Activated CD8-positive, alpha-beta memory T cell treated with anti-CD3 and anti-CD28 coated beads, Interleukin-2, amount 50 U/mL, for 48 hours (primary cell): ENCODE data around the gene MAP2K5.

Experiments
- DNase-seq: peaks from one replicate; pipeline ENCODE4 v3.0.0-alpha.2; 2020

The MAP2K5 gene

DNA sequence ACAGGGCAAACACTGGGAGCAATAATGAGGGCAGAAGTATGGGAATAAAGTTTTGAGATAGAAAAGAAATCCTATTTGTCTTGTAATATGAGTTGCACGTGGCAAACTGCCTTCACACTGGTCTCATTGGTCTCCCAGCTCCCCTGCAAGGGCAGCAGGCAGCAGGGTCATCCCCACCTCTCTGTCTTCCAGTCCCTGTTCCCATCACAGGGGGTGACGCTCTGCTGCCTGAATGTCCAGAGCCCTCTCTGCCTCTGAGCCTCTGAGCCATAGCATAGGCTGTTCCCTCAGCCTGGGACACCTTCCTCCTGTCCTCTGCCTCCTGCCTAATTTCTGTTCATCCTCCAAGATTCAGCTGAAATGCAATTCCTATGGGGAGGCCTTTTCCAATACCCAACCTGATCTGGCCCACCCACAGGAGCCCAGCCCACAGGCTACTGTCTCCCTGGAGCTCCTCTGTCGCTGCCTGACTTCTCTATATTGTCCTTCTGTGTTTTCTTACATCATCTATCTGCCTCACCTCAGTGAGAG lies 270.7 kb downstream of the MAP2K5 start:
- DNase-seq, result peak; percentile 26

DNA sequence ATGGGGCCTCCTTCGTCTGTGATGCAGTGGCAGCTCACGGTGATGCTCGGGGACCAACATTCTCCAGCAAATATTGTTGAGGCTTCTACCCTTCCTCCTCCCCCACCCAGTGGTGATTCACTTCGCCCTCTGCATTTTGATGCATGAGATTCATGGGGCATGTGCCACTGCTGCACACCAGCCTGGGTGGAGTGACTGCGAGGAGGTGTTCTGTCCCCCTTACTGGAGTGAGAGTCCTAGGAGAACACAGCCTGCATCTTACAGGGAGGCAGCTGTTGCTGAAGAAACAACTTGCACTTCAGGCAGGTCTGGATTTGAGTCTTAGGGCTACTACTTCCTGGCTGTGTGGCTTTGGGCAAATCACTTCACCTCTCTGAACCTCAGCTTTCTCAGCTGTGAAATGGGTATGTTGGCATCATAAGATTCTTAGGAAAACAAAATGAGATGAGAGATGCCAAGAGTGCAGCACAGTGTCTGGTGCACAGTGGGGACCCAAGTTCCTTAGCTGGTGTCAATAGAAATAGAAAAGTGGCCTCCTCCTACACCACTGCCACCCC lies 272.6 kb downstream of the MAP2K5 start:
- DNase-seq, result no peak

DNA sequence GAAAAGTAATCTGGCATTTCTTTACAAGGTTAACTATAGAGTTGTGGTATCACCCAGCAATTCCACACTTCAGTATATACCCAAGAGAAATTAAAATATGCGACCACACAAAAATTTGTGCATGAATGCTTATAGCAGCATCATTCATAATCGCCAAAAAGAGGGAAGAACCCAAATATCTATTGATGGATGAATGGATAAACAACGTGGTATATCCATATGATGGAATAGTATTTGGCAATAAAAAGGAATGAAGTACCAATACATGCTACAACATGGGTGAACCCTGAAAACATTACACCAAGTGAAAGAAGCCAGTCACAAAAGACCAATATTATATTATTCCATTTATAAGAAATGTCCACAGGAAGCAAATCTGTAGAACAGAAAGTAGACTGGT lies 274.2 kb downstream of the MAP2K5 start:
- no peak for DNase-seq

DNA sequence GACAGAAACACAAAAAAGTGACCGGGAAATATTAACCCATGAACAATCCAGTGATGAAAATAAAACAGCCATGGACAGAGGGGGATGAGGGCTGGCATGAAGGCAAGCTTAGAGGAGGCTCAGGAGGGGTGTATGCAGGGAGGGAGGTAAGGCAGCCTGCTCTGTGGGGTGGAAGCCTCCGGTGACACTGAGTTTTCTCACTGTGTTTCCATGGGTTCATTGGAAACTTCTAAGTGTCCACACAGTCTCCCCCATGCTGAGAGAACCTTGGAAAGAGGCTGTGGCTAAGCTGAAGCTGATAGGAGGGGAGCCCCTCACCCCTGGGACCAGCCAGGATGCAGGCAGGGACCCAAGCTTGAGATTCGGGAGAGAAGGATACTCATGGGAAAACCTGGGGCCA lies 276.0 kb downstream of the MAP2K5 start:
- no peak for DNase-seq

DNA sequence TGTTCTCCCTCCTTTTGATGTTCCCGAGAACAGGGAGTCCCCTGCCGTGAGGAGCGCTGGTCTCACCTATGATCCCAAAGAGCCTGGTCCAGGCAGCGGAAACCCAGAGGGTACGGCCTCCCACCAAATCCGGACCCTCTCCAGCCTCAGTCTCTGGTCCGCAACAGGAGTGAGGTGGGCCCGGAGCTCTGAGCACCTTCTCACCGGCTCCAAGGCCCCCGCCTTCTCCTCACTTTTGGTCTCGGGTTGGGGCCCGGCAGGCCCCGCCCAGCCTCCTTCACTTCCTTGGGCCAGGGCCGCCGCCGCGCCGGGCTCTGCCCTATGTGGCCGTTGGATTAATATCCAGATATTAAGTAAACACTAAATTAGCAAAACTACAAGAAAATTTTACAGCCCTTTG lies 277.1 kb downstream of the MAP2K5 start:
- DNase-seq, result no peak

DNA sequence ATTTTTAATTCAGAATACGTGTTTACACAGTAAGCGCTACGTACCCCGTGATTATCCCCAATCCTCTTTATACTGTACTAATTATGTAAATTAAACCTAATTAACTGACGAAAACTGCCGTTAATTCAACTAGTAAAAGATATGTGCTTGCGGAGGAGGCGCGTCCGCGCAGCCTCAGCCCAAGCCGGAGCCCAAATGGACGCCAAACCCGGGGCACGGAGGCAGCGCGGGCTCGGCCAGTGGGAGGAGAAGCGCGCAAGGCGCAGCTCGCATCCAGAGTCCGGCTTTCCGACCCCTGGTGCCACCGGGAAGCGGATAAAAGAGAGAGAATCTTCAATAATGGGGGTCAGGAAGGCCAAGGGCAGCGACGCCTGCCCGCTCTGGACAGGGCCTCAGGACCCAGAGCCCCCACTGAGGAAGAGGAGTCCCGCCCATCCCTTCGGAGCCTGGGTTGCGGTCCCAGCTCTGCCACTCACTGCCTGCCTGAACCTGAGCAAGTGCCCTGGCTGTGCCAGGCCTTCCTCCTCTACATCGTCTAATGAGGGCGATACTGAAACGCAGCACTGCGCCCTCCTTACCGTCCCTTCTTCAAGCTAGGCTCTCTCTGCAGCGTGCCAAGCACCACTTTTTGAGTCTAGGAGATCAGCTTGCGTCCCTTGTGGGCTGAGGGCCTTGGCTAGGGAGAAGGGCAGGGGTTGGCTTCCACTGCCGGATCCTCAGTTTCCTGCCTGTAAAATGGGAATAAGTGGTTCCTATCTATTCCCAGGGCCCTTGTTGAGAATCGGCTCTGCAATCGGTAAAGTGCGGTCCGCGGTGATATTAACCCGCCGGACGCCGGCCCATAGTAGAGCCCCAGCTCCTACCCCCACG lies 277.9 kb downstream of the MAP2K5 start:
- no peak for DNase-seq

DNA sequence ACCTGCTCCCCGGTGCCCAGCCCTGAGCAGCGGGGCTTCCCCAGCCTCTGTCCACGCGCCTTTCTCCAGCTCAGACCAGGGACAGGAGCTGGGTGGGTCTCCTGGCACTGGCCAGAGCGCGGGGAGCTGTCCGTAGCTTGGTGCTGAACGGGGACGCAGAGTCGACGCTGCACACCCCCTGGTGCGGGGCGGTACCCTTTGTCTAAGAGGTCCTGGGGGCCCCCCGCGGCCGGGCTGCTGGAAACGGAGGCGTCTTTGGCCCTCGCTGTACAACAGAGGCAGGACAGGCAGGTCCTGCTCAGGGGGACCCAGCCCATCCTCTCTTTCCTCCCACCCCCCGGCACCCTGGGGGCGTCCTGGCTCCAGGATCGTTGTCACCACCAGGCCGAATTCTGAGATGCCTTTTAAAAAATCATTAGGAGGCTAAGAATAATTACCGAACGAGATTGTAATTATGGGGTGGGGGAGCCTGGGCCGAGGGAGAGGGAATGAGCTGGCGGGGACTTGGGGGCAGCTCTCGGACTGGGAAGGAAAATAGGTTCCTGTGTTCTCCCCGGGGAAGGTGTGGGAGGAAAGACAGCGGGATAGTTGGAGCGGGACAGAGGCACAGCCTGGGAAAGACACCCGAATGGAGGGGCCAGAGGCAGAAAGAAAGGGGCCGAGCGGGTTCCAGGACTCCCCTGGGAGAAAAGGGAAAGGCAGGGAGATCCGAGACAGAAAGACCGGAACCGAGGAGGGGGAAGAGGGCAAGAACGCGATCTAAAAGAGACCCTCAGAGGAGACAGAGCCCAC lies 278.7 kb downstream of the MAP2K5 start:
- no peak for DNase-seq

DNA sequence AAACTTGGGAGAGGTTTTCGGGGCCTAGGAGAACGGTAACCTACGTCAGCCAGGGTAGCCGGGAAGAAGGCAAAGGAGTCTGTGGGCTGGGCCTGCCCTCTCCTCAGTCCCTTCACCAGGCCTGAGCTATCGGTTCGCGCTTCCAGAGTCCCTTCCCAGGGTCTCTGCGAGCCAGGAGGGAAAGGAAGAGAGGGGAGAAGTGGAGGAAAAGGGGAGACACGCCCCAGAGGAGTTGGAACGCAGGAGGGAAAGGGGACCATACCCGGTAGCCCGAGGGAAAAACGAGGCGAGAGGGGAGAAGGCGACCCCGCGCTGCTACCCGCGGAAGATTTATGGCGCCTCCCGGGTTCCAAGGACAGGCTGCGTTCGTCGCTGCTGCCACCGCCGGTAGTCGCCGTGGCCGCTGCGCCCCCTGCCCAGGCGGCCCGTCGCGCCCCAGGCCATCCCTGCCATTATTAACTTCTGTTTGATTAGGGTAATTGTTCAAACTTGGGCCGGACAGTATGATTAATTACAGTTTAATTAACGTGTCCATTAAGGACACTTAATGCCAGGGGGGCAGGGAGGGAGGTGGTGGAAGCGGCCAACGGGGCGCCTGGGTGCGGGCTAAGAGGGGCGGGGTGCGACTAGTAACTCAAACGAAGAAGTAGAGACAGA lies 279.4 kb downstream of the MAP2K5 start:
- no peak for DNase-seq

DNA sequence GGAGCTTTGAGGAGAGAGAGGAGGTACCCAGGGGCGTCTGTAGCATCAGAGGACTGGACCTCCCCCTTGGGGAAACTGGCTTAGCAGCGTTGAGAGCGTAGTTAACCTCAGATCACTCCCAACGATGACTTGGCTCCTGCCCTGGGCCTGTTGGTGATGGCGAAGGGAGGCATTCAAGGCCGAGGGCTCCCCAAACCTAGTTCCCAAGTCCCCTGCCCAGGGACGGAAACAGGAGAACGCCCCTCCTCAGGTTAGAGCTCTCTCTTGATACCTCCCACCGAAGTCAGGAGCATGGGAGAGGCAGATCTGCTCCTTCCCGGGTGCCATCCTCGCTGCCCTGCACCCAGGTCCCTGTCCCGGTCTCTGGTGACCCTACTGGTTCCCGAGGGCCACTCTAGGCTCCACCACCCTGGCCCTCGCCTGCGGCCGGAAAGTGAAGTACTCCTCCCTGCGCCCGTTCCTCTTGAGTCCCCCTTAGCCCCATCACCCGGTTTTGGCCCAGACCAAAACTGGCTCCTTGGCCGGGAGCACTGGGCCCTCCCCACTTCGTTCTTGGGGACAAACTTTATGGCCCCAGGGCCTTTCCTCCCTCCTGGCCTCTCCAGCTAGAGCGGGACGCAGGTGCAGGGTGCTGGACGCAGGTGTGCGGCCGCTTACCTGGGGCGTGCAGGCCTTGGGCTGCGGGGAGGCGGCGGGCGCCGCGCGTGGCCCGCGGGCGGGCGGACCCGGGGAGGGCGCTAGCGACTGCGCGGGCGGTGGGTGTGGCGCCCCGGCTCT lies 280.2 kb downstream of the MAP2K5 start:
- DNase-seq, result no peak

DNA sequence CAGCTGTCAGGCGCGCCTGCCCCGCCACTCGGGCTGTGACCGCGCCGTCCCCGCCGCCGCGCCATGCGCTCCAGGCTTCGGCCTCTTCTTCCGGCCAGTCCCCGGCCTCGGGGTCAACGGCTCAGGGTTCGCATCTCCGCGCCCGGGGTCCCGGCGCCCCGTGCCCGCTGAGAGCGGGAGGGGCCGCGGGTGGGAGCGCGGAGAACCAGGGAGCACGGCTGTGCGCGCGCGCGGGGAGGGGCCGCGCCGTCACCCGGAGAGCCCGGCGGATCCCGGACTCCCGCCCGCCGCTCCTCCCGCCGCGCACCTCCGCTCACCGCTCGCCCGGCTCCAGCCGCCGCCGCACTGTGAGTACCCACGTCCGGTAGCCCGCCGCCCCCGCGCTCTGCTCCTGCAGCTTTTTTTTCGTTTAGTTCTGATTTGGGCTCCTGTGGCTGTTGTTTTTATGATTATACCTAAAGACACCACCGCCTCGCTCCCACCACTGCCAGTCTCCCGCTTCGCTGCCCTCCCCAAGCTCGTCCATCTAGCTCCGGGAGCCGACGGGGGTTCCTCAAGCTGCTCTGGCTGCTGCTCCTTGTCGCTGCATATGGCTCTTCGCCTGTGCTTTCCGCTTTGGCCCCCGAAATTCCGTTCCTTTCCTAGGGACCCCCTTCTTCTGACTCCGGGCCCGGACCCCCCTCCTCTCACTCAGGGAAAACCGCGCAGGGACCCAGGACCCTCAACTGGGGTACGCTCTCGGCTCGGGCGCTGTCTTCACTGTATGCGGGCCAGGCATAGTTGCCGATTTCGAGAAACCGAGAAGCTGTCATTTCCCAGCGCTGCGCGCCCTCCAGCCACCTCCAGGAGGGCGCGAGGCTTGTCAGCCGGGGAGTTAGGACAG lies 281.1 kb downstream of the MAP2K5 start:
- DNase-seq, result no peak

DNA sequence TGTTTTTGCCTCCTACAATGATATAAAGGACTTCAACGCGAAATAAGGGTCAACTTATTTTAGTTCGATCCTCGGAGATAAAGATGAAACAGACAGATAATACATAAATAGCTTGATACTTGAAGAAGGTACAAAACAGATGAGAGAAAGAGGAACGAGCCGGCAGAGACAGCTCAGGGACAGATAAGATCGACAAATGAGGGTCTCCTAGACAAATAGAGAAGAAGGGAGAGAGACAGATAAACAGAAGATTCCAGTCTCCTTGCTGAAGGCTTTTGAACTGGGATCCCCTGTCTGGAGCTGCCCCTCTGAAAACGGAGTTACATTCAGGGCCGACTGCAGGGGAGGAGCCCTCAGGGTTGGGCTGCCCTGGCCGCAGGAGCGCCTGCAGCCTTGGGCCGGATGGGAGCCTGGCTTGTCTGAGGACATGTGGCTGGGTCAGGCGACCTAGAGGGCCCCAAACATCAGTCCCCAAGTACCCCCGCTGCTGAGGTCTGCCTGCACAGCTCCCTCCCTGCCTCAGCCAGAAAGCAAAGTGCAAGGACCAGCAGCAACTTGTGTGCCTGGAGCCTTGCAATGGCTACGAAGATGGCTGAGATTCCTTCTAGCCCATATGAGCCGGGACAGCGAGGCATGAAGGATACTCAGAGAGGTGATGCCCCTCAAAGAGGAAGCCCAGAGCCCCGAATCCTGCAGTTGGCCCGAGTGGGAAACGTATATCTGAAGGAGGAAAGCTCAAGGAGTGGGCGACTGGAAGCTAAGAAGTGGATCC lies 281.9 kb downstream of the MAP2K5 start:
- no peak for DNase-seq

DNA sequence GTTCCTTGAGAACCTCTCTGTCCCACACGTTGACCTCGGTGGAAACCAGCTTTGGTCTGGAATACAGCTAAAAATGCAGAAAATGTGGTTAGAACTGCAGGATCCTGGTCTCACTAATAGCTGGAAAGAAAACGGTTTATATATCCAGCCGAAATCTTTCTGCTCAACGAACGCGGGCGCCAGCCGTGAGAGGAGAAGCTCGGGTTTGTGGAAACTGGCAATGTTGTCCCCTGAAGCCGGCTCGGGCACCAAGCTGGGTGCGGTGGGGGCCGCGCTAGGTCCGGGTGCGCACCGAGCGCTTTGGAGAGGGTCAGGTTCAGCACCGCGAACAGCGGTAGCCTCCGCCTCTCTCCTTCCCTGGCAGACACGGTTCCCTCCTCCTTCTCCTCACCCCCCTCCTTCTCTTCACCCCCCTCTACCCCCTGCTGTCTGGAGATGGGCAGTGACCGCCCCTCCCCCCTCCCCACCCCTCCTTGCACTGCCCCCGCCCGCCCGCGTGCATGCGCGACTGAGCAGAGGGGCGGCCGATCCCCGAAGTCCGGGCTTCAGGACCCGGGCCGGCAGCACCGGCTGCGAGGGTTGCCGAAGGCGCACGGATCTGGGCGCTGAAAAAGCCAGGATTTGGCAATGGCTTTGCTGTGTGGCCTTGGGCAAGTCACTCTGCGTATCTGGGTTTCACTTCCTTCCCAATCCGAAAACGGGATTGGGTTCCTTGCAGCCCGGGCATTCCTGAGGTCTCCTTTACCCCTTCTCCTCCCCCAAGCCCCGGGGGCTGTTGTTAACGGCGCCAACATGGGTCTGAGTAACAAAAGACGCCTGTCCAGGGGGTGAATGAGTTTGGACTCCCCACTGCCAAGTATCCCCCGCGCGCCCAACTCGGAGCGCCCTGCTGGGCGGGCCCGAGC lies 282.7 kb downstream of the MAP2K5 start, which contains the start of gene SKOR1:
SKOR1 (plus strand) TSS at position 534 of the 905 bp plus-strand sequence; CDS start at position 628, 94 bp downstream.
- no peak for DNase-seq

DNA sequence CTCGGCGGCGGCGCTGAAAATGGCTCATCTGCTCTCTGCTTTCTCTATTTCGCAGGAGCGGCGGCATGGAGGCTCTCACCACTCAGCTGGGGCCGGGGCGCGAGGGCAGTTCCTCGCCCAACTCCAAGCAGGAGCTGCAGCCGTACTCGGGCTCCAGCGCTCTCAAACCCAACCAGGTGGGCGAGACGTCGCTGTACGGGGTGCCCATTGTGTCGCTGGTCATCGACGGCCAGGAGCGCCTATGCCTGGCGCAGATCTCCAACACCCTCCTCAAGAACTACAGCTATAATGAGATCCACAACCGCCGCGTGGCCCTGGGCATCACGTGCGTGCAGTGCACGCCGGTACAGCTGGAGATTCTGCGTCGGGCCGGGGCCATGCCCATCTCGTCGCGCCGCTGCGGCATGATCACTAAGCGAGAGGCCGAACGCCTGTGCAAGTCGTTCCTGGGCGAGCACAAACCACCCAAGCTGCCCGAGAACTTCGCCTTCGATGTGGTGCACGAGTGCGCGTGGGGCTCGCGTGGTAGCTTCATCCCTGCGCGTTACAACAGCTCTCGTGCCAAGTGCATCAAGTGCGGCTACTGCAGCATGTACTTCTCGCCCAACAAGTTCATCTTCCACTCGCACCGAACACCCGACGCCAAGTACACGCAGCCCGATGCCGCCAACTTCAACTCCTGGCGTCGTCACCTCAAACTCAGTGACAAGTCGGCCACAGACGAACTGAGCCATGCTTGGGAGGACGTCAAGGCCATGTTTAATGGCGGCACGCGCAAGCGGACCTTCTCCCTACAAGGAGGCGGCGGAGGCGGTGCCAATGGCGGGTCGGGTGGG lies 283.6 kb downstream of the MAP2K5 start:
- DNase-seq, result no peak

DNA sequence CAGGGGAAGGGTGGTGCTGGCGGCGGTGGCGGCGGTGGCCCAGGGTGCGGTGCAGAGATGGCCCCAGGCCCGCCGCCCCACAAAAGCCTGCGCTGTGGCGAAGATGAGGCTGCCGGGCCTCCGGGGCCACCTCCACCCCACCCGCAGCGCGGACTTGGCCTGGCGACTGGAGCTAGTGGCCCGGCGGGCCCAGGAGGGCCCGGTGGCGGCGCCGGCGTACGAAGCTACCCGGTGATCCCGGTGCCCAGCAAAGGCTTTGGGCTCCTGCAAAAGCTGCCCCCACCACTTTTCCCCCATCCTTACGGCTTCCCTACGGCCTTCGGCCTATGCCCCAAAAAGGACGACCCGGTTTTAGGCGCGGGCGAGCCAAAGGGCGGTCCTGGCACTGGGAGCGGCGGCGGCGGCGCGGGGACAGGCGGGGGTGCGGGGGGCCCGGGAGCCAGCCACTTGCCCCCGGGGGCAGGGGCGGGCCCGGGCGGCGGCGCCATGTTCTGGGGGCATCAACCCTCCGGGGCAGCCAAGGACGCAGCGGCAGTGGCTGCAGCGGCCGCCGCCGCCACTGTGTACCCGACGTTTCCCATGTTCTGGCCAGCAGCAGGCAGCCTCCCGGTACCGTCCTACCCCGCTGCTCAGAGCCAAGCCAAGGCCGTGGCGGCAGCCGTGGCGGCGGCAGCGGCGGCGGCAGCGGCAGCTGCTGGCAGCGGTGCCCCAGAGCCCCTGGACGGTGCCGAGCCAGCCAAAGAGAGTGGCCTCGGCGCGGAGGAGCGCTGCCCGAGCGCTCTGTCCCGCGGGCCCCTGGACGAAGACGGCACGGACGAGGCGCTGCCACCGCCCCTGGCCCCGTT lies 284.4 kb downstream of the MAP2K5 start:
- DNase-seq, result no peak

DNA sequence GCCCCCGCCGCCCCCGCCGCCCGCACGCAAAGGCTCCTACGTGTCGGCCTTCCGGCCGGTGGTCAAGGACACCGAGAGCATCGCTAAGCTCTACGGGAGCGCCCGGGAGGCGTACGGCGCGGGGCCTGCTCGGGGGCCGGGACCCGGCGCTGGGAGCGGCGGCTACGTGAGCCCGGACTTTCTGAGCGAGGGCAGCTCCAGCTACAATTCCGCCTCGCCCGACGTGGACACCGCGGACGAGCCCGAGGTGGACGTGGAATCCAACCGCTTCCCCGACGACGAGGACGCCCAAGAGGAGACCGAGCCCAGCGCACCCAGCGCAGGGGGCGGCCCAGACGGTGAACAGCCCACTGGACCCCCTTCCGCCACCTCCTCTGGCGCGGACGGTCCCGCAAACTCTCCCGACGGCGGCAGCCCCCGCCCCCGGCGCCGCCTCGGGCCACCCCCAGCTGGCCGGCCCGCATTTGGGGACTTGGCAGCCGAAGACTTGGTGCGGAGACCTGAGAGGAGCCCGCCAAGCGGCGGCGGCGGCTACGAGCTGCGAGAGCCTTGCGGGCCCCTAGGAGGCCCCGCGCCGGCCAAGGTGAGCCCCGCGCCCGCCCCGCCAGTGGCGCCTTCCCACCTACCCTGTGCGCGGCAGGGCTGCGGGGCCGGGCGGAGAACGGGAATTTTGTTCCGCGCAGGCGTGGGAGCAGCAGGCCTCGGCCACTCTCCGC lies 285.2 kb downstream of the MAP2K5 start:
- no peak for DNase-seq

DNA sequence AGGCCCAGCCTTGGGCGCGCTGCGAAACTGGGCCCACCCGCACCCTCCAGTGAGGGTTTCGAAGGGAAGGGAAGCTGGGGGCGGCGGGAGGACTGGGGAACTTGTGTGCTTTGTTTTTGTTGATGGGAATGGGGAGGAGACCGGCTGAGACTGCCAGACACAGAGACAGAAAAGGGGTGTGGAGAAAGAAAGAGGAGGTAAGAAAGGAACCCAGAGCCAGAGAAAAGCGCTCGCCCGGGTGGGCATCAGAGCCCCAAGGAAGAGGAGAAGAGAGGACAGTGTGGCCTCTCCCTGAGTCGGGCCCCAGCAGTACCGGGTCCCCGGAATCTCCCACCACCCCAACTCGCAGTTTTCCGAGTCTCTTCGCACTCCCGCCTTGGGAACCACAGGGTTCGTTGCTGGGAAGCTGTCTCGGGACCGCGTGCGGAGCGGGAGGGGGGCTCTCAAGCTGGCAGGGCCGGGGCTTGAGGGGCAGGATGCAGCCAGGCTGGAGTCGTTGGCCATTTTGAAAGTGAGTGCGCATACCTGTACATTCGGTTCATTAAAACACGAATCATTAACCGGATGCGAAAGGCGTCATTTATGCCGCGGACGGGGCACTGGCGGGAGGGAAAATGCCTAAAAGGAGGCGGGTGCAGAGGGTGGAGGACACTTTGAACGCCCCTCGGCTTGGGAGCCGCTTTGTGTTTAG lies 285.9 kb downstream of the MAP2K5 start:
- DNase-seq, result no peak
